Activated naive CD8-positive, alpha-beta T cell treated with anti-CD3 and anti-CD28 coated beads, Interleukin-2, amount 50 U/mL, for 24 hours (primary cell): ENCODE data around the gene STX16.

Experiments used
- ATAC-seq: fragments of 150-1000 bp; cut with Tn5 transposase; one replicate; pipeline ENCODE4 v1.10.0; 2021
- DNase-seq: peaks from one replicate; pipeline ENCODE4 v3.0.0; 2021
- H3K27ac Mint-ChIP-seq: one replicate; pipeline ENCODE4 v1.8.0; 2021; ENCODE audit warnings: mild to moderate bottlenecking, mixed read lengths
- H3K27me3 Mint-ChIP-seq: one replicate; pipeline ENCODE4 v1.8.0; 2021; ENCODE audit warnings: mixed read lengths
- H3K36me3 Mint-ChIP-seq: one replicate; pipeline ENCODE4 v1.8.0; 2021; ENCODE audit warnings: low read depth, mixed read lengths
- H3K4me1 Mint-ChIP-seq: one replicate; pipeline ENCODE4 v1.8.0; 2021; ENCODE audit warnings: mixed read lengths
- H3K4me3 Mint-ChIP-seq: one replicate; pipeline ENCODE4 v1.8.0; 2021; ENCODE audit warnings: mild to moderate bottlenecking, moderate library complexity, mixed read lengths
- H3K9me3 Mint-ChIP-seq: one replicate; pipeline ENCODE4 v1.8.0; 2021; ENCODE audit warnings: mixed read lengths

Gene STX16

GRCh38 chr20:58706975-58707681 lies 56.0 kb downstream of the STX16 start:
- no peak for ATAC-seq
- Mint-ChIP-seq H3K4me3 (no peak overlapping the region), H3K36me3 (peaks cover 12% of the 10 kb centered on the region), H3K27me3 (no peaks in the 10 kb centered on the region), H3K9me3 (no peaks in the 10 kb centered on the region), H3K4me1 (no peaks in the 10 kb centered on the region), H3K27ac (no peak overlapping the region)
- no peak for DNase-seq

- DNase-seq, result no peak
- no peak for ATAC-seq
- Mint-ChIP-seq H3K4me1 (no peaks in the 10 kb centered on the region), H3K27me3 (no peaks in the 10 kb centered on the region), H3K9me3 (no peaks in the 10 kb centered on the region), H3K36me3 (peaks cover 7% of the 10 kb centered on the region), H3K4me3 (no peak overlapping the region), H3K27ac (no peak overlapping the region)
Observed at GRCh38 chr20:58707770-58708169, 56.7 kb downstream of the STX16 start.

- no peak overlapping the region for H3K4me3 Mint-ChIP-seq
- H3K27ac Mint-ChIP-seq, result no peak overlapping the region
- no peaks in the 10 kb centered on the region for H3K27me3 Mint-ChIP-seq
- H3K4me1 Mint-ChIP-seq, result no peaks in the 10 kb centered on the region
- ATAC-seq, result no peak
- no peak for DNase-seq
- peaks cover 3% of the 10 kb centered on the region for H3K36me3 Mint-ChIP-seq
- H3K9me3 Mint-ChIP-seq, result no peaks in the 10 kb centered on the region
Observed at GRCh38 chr20:58708246-58708931, 57.3 kb downstream of the STX16 start.

- no peaks in the 10 kb centered on the region for H3K9me3 Mint-ChIP-seq
- peaks cover 2% of the 10 kb centered on the region for H3K36me3 Mint-ChIP-seq
- no peak overlapping the region for H3K27ac Mint-ChIP-seq
- DNase-seq (no peak), ATAC-seq (no peak)
- H3K27me3 Mint-ChIP-seq, result no peaks in the 10 kb centered on the region
- no peak overlapping the region for H3K4me3 Mint-ChIP-seq
- H3K4me1 Mint-ChIP-seq, result no peaks in the 10 kb centered on the region
Observed at GRCh38 chr20:58709013-58709702, 58.1 kb downstream of the STX16 start.

- Mint-ChIP-seq H3K9me3 (no peaks in the 10 kb centered on the region), H3K4me1 (no peaks in the 10 kb centered on the region), H3K27ac (no peak overlapping the region), H3K36me3 (peaks cover 1% of the 10 kb centered on the region), H3K4me3 (no peak overlapping the region), H3K27me3 (no peaks in the 10 kb centered on the region)
- ATAC-seq (no peak), DNase-seq (no peak)
Observed at GRCh38 chr20:58709703-58710039, 58.6 kb downstream of the STX16 start.

GRCh38 chr20:58710481-58711265 lies 59.6 kb downstream of the STX16 start:
- H3K27ac Mint-ChIP-seq, result no peak overlapping the region
- H3K27me3 Mint-ChIP-seq, result no peaks in the 10 kb centered on the region
- no peak for DNase-seq
- H3K9me3 Mint-ChIP-seq, result no peaks in the 10 kb centered on the region
- H3K36me3 Mint-ChIP-seq, result no peaks in the 10 kb centered on the region
- no peaks in the 10 kb centered on the region for H3K4me1 Mint-ChIP-seq
- no peak overlapping the region for H3K4me3 Mint-ChIP-seq
- no peak for ATAC-seq

- H3K4me3 Mint-ChIP-seq, result no peak overlapping the region
- H3K27ac Mint-ChIP-seq, result no peak overlapping the region
- DNase-seq, result no peak
- no peak for ATAC-seq
- H3K9me3 Mint-ChIP-seq, result no peaks in the 10 kb centered on the region
- no peaks in the 10 kb centered on the region for H3K27me3 Mint-ChIP-seq
- H3K36me3 Mint-ChIP-seq, result no peaks in the 10 kb centered on the region
- H3K4me1 Mint-ChIP-seq, result no peaks in the 10 kb centered on the region
Observed at GRCh38 chr20:58711266-58712051, 60.4 kb downstream of the STX16 start.

GRCh38 chr20:58712151-58712791 lies 61.2 kb downstream of the STX16 start:
- DNase-seq (no peak), ATAC-seq (no peak)
- Mint-ChIP-seq H3K4me3 (no peak overlapping the region), H3K9me3 (no peaks in the 10 kb centered on the region), H3K27me3 (no peaks in the 10 kb centered on the region), H3K4me1 (no peaks in the 10 kb centered on the region), H3K36me3 (no peaks in the 10 kb centered on the region), H3K27ac (no peak overlapping the region)

- no peak overlapping the region for H3K27ac Mint-ChIP-seq
- H3K27me3 Mint-ChIP-seq, result no peaks in the 10 kb centered on the region
- DNase-seq (no peak), ATAC-seq (no peak)
- no peak overlapping the region for H3K4me3 Mint-ChIP-seq
- no peaks in the 10 kb centered on the region for H3K4me1 Mint-ChIP-seq
- H3K9me3 Mint-ChIP-seq, result no peaks in the 10 kb centered on the region
- H3K36me3 Mint-ChIP-seq, result no peaks in the 10 kb centered on the region
Observed at GRCh38 chr20:58712806-58713731, 62.0 kb downstream of the STX16 start.

- DNase-seq, result no peak
- H3K4me1 Mint-ChIP-seq, result no peaks in the 10 kb centered on the region
- H3K9me3 Mint-ChIP-seq, result no peaks in the 10 kb centered on the region
- no peak for ATAC-seq
- no peak overlapping the region for H3K27ac Mint-ChIP-seq
- H3K36me3 Mint-ChIP-seq, result no peaks in the 10 kb centered on the region
- H3K27me3 Mint-ChIP-seq, result no peaks in the 10 kb centered on the region
- no peak overlapping the region for H3K4me3 Mint-ChIP-seq
Observed at GRCh38 chr20:58713801-58714339, 62.8 kb downstream of the STX16 start.

- ATAC-seq, result no peak
- H3K27me3 Mint-ChIP-seq, result no peaks in the 10 kb centered on the region
- H3K9me3 Mint-ChIP-seq, result no peaks in the 10 kb centered on the region
- H3K4me3 Mint-ChIP-seq, result no peak overlapping the region
- H3K27ac Mint-ChIP-seq, result no peak overlapping the region
- no peak for DNase-seq
- H3K36me3 Mint-ChIP-seq, result no peaks in the 10 kb centered on the region
- no peaks in the 10 kb centered on the region for H3K4me1 Mint-ChIP-seq
Observed at GRCh38 chr20:58714340-58714922, 63.3 kb downstream of the STX16 start.

- no peaks in the 10 kb centered on the region for H3K36me3 Mint-ChIP-seq
- no peak overlapping the region for H3K4me3 Mint-ChIP-seq
- ATAC-seq (no peak), DNase-seq (no peak)
- no peaks in the 10 kb centered on the region for H3K27me3 Mint-ChIP-seq
- no peak overlapping the region for H3K27ac Mint-ChIP-seq
- H3K9me3 Mint-ChIP-seq, result no peaks in the 10 kb centered on the region
- no peaks in the 10 kb centered on the region for H3K4me1 Mint-ChIP-seq
Observed at GRCh38 chr20:58714923-58715351, 63.9 kb downstream of the STX16 start.
